Measurements from ENCODE around the gene RAPSN.

Gene RAPSN

GRCh38 chr11:47431356-47432083 is 17.4 kb downstream of the RAPSN start:
- no peak for DNase-seq (ENCODE audit: extremely low read depth, low read depth)
- no peak overlapping the region for H3K4me3 ChIP-seq (replicated peaks; ENCODE audit: low read depth, low read length)
- no peak for TF ChIP-seq CTCF (IDR thresholded peaks at IDR 0.05; ENCODE audit: low read depth, low read length, missing control alignments)

GRCh38 chr11:47430524-47430923 is 18.4 kb downstream of the RAPSN start:
- DNase-seq (ENCODE audit: extremely low read depth, low read depth) = no peak
- no peak for TF ChIP-seq CTCF (IDR thresholded peaks at IDR 0.05; ENCODE audit: low read depth, low read length, missing control alignments)

GRCh38 chr11:47426062-47426956 is 22.6 kb downstream of the RAPSN start, which contains the start of gene PSMC3:
TSS of gene PSMC3 (minus strand) at chr11:47426439. CDS start at chr11:47426279, 160 bp downstream.
- DNase-seq (ENCODE audit: extremely low read depth, low read depth) = peak; percentile 83
- peak within 1 kb of the TSS; percentile 99 for H3K4me3 ChIP-seq (replicated peaks; ENCODE audit: low read depth, low read length)
- TF ChIP-seq CTCF (IDR thresholded peaks at IDR 0.05; ENCODE audit: low read depth, low read length, missing control alignments) = no peak

More at GRCh38 chr11:47430524-47430923, 18.4 kb downstream of the RAPSN start:
- no peak overlapping the region for H3K4me3 ChIP-seq (replicated peaks; ENCODE audit: low read depth, low read length)

- peak overlapping the region; percentile 99 for H3K4me3 ChIP-seq (replicated peaks; ENCODE audit: low read depth, low read length)
- no peak for DNase-seq (ENCODE audit: extremely low read depth, low read depth)
- TF ChIP-seq CTCF (IDR thresholded peaks at IDR 0.05; ENCODE audit: low read depth, low read length, missing control alignments) = no peak
Observed at GRCh38 chr11:47425611-47426010, 23.3 kb downstream of the RAPSN start.

- DNase-seq (ENCODE audit: extremely low read depth, low read depth) = no peak
- no peak overlapping the region for H3K4me3 ChIP-seq (replicated peaks; ENCODE audit: low read depth, low read length)
- no peak for TF ChIP-seq CTCF (IDR thresholded peaks at IDR 0.05; ENCODE audit: low read depth, low read length, missing control alignments)
Observed at GRCh38 chr11:47418454-47419259, 30.3 kb downstream of the RAPSN start.

- DNase-seq (ENCODE audit: extremely low read depth, low read depth) = no peak
- no peak for TF ChIP-seq CTCF (IDR thresholded peaks at IDR 0.05; ENCODE audit: low read depth, low read length, missing control alignments)
- H3K4me3 ChIP-seq (replicated peaks; ENCODE audit: low read depth, low read length) = no peak overlapping the region
Observed at GRCh38 chr11:47417712-47418111, 31.2 kb downstream of the RAPSN start.

All from HFF-Myc (cell line).